Thyroid gland (tissue), 4 donors: Measurements from ENCODE around the gene MS4A3. TPM values are rescaled to one million over a fixed set of nuclear protein-coding genes. Genes with fewer than 3 reads are reported as not detected.

Source experiments
- DNase-seq, 2 donors: peaks; one replicate each; pipeline ENCODE4 v3.0.0-alpha.2; 2019
- H3K27ac ChIP-seq, 3 donors: fragments of 200-600 bp; sonication (generic); 1 replicate in 2 of 3; 2 replicates in 1 of 3; pipeline ENCODE4 v1.5.1; 2016 to 2019; ENCODE audit warnings: mild to moderate bottlenecking in 1 of 3, moderate library complexity in 1 of 3
- H3K27me3 ChIP-seq: fragments of 200-600 bp; sonication (generic); one replicate; pipeline ENCODE4 v1.5.1; 2019
- H3K36me3 ChIP-seq, 2 donors: fragments of 200-600 bp; sonication (generic); one replicate each; pipeline ENCODE4 v1.5.1; 2016 to 2019
- H3K4me1 ChIP-seq, 2 donors: fragments of 200-600 bp; sonication (generic); one replicate each; pipeline ENCODE4 v1.5.1; 2017 to 2019
- H3K4me3 ChIP-seq, 3 donors: fragments of 200-600 bp; sonication (generic); replicated peaks in 1 of 3; 1 replicate in 2 of 3; 2 replicates in 1 of 3; pipeline ENCODE4 v1.5.1; 2016; ENCODE audit warnings: mild to moderate bottlenecking in 1 of 3
- H3K9me3 ChIP-seq: fragments of 200-600 bp; sonication (generic); one replicate; pipeline ENCODE4 v1.5.1; 2017
- CTCF ChIP-seq, 6 experiments: fragments of 200-600 bp in 3 of 6; fragments of 450-650 bp in 3 of 6; sonication (generic) in 3 of 6; IDR thresholded peaks; one replicate each; pipeline ENCODE4 v1.5.1; 2016 to 2019; ENCODE audit warnings: antibody characterized with exemption in 6 of 6, mild to moderate bottlenecking in 2 of 6, inconsistent platforms in 1 of 6, moderate library complexity in 1 of 6
- POLR2A ChIP-seq, 2 donors: fragments of 450-650 bp; IDR thresholded peaks; one replicate each; pipeline ENCODE4 v1.6.1; 2017; ENCODE audit warnings: antibody characterized with exemption in 2 of 2, mild to moderate bottlenecking in 2 of 2, moderate library complexity in 1 of 2
- WGBS, 2 donors: methylation state at CpG; one replicate each; pipeline ENCODE4 v1.1.5; 2017; 5-methylcytosine and 5-hydroxymethylcytosine counted together
- intact Hi-C: fragments of 100-400 bp; cut with DNase I; formaldehyde crosslinking; loops from one replicate; pipeline ENCODE4 v1.15.1; 2023
- total RNA-seq, 4 donors: library from RNA; depleted of rRNA; stranded (reverse); fragments of >200 nt; gene quantifications; one replicate each; pipeline ENCODE4 v1.2.3, GENCODE V29; 2016

Gene MS4A3
- total RNA-seq, 4 donors from 2014 or later, result not detected

DNA sequence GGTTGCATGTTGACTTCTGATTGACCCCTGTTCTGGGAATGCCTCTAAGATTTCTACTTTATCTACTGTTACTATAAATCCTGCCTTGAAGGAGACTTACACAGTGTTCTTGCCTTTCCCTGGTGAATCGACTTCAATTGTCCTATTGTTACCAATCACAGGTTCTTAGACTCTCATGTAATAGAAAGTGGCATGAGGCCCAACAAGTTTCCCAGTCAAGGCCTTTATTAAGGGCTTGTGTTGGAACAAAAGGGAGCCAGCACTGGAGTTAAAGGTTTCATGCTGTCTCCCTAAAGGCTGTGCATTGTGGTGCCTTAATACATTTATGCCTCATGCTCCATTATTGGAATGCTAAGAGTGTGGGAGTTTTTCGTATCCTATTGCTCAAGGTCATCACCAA is 55.3 kb downstream of the MS4A3 start:
- intact Hi-C loops, result no loop called here
- no peak for DNase-seq

DNA sequence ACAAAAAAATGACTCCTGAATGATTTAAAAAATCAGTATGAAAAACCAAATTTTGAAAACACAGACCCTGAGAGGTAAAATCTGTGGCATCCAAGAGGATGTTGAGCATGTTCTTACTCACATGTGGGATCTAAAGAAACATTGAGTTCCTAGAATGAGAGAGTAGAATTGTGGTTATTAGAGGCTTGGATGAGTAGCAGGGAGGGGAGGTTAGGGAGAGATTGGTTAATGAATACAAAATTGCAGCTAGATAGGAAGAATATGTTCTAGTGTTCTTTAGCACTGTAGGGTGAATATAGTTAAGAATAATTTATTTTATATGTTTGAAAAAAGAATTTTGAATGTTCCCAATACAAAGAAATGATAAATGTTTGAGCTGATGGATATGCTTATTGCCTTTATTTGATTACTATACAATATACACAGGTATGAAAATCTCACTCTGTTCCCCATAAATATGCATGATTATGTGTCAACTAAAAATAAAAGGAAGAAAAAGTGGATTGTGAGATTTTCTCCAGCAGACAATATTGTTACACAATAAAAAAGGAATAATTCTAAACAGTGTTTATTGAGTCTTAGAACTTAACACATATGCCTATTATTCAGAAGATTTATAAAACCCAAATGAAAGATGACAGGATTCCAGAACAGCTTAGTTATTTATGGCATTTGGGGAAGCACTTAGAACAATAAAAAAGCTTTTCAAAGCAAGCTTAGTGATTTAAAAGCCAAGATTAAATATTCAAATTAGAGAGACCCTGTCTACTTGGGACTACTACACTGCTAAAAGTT is 60.7 kb downstream of the MS4A3 start:
- Histone ChIP-seq H3K4me3 (no peak overlapping the region), H3K36me3 (no peaks in the 10 kb centered on the region), H3K4me1 (no peaks in the 10 kb centered on the region), H3K27me3 (no peaks in the 10 kb centered on the region), H3K9me3 (no peaks in the 10 kb centered on the region), H3K27ac (no peak overlapping the region)
- DNase-seq, result no peak
- TF ChIP-seq CTCF (IDR thresholded peaks at IDR 0.05) (no peak), POLR2A (IDR thresholded peaks at IDR 0.05) (no peak)
- intact Hi-C loops, result no loop called here

More for the DNA sequence above, 55.3 kb downstream of the MS4A3 start:
- no peak for TF ChIP-seq POLR2A (IDR thresholded peaks at IDR 0.05)
- no peak for TF ChIP-seq CTCF (IDR thresholded peaks at IDR 0.05)
- H3K4me1 ChIP-seq, result no peaks in the 10 kb centered on the region
- no peaks in the 10 kb centered on the region for H3K36me3 ChIP-seq
- no peaks in the 10 kb centered on the region for H3K9me3 ChIP-seq
- 54 to 57% methylated on average over 2 of the region's 2 CpGs for WGBS, 2 donors
- H3K27me3 ChIP-seq, result no peaks in the 10 kb centered on the region
- no peak overlapping the region for H3K27ac ChIP-seq
- H3K4me3 ChIP-seq, result no peak overlapping the region

DNA sequence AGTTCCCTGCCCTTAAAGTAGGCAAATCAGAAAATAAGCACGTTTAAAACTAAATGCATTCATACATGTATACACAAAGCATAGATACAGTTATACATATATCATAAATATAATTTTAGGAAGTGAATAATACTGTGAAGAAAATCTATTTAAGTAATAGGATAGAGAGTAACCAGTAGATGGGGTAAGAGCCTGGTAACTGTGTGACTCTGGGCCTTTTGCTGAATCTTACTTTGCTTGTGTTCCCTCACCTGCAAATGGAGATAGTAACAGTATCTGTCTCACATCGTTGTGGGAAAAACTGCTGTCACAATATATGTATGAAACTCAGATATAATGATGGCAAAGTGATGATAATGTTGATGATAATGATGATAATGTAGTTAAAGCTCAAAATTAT is 61.9 kb downstream of the MS4A3 start:
- no peaks in the 10 kb centered on the region for H3K27me3 ChIP-seq
- no peak overlapping the region for H3K4me3 ChIP-seq
- no peaks in the 10 kb centered on the region for H3K4me1 ChIP-seq
- no peak for DNase-seq
- no peaks in the 10 kb centered on the region for H3K9me3 ChIP-seq
- intact Hi-C loops, result no loop called here
- WGBS, 2 donors, result 70 to 71% methylated on average over 2 of the region's 2 CpGs
- no peaks in the 10 kb centered on the region for H3K36me3 ChIP-seq
- TF ChIP-seq CTCF (IDR thresholded peaks at IDR 0.05) (no peak), POLR2A (IDR thresholded peaks at IDR 0.05) (no peak)
- H3K27ac ChIP-seq, result no peak overlapping the region

DNA sequence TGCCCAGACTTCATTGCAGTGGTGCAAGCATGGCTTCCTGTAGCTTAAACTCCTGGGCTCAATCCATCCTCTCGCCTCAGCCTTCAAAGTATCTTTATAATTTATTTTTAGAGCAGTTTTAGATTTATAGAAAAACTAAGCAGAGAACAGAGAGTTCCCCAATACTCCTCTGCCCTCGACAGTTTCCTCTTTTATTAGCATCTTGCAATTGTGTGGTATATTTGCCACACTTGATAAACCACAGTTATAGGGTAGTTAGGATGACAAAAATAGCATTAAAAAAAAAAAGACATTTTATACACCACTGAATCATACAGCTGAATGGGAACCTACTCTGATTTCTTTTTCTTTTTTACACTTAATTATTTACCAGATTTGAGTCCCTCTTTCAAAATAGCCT is 63.2 kb downstream of the MS4A3 start:
- H3K27me3 ChIP-seq, result no peaks in the 10 kb centered on the region
- DNase-seq, result no peak
- intact Hi-C loops, result no loop called here
- H3K9me3 ChIP-seq, result no peaks in the 10 kb centered on the region
- no peak overlapping the region for H3K27ac ChIP-seq
- no peaks in the 10 kb centered on the region for H3K36me3 ChIP-seq
- TF ChIP-seq CTCF (IDR thresholded peaks at IDR 0.05), result no peak
- no peak for TF ChIP-seq POLR2A (IDR thresholded peaks at IDR 0.05)
- H3K4me1 ChIP-seq, result no peaks in the 10 kb centered on the region
- 77 to 79% methylated on average over 2 of the region's 2 CpGs for WGBS, 2 donors
- no peak overlapping the region for H3K4me3 ChIP-seq

Other genes with a start within 250 kb of the MS4A3 start
- 10 to 100 TPM; 19.4 to 40.7 (median 25.4) TPM for gene MRPL16, start 245.9 kb upstream of the MS4A3 start, total RNA-seq
- gene CBLIF, start 211.2 kb upstream of the MS4A3 start, total RNA-seq, result not detected
- gene TCN1, start 190.2 kb upstream of the MS4A3 start, total RNA-seq, result not detected
- not detected for gene OOSP3, start 177.9 kb upstream of the MS4A3 start, total RNA-seq
- not detected for gene OOSP1, start 118.2 kb upstream of the MS4A3 start, total RNA-seq
- gene OOSP4A, start 92.6 kb upstream of the MS4A3 start, total RNA-seq, result not detected
- gene OOSP4B, start 39.5 kb upstream of the MS4A3 start, total RNA-seq, result not detected
- gene OOSP2, start 16.3 kb upstream of the MS4A3 start, total RNA-seq, result not detected
- gene MS4A2, start 32.0 kb downstream of the MS4A3 start, total RNA-seq, result under 1 TPM in 3 of 4 donors, not detected in 1; 0.33 to 0.96 (median 0.39) TPM
- gene MS4A6A, start 126.4 kb downstream of the MS4A3 start, total RNA-seq, result 10 to 100 TPM; 12.1 to 51.6 (median 36.9) TPM
- under 1 TPM in 2 of 4 donors, not detected in 2; 0.56 to 0.73 TPM for gene MS4A4E, start 186.5 kb downstream of the MS4A3 start, total RNA-seq
- gene MS4A4A, start 224.0 kb downstream of the MS4A3 start, total RNA-seq, result 10 to 100 TPM in 1 of 4 donors, 1 to 10 TPM in 3; 4.1 to 53.9 (median 7.9) TPM